Measurements from ENCODE around the gene L3MBTL4.

DNA sequence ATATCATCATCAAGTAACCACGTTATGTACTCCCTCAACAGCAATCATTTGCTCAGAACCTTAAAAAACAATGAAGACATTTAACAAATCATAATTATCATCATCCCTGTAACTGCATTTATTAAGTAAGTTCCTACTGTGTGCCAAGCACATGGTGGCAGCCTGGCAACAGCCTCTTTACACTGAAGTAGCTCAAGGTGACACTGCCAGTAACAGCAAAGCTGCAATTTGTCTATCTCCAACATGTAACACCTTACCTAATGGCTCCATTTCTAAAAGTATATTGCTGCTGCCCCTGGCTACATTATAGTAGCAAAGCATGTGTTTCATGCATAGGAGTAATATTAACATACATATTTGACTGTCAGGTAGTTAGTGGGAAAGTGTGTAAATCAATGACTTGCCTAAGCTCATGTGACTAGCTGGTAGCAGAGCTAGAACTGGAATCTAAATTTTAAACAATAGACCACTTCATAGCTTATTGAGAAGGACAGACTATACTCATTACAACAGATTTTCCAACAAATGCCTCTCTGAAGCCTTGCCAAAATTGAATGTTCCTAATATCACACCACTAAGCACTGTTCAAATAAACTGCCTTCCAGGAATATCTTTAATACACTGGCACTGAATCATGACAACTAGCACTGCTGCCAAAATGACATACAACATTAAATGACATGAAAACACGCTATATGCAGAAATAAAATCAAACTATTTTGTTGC lies 86.7 kb downstream of the L3MBTL4 start:
- TF ChIP-seq, protein P1, sequence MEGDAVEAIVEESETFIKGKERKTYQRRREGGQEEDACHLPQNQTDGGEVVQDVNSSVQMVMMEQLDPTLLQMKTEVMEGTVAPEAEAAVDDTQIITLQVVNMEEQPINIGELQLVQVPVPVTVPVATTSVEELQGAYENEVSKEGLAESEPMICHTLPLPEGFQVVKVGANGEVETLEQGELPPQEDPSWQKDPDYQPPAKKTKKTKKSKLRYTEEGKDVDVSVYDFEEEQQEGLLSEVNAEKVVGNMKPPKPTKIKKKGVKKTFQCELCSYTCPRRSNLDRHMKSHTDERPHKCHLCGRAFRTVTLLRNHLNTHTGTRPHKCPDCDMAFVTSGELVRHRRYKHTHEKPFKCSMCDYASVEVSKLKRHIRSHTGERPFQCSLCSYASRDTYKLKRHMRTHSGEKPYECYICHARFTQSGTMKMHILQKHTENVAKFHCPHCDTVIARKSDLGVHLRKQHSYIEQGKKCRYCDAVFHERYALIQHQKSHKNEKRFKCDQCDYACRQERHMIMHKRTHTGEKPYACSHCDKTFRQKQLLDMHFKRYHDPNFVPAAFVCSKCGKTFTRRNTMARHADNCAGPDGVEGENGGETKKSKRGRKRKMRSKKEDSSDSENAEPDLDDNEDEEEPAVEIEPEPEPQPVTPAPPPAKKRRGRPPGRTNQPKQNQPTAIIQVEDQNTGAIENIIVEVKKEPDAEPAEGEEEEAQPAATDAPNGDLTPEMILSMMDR (IDR thresholded peaks at IDR 0.05): no peak
- TF ChIP-seq POLR2A (IDR thresholded peaks at IDR 0.05): no peak

Measured in esophagus squamous epithelium (tissue), 4 donors.